A673 (cell line): ENCODE results near the gene UNC13D.

Experiments used
- EZH2 ChIP-seq: fragments of 200-600 bp; sonication (generic); IDR thresholded peaks from 2 replicates; pipeline ENCODE4 v1.6.1; 2017; ENCODE audit warnings: borderline replicate concordance, low read depth, mild to moderate bottlenecking, mixed read lengths, antibody characterized with exemption, low read length; ENCODE audit not compliant: poor library complexity, severe bottlenecking
- TF ChIP-seq, protein P1 (sequence below): fragments of 300-800, 200-600 bp; sonication (generic); conservative IDR thresholded peaks from 2 replicates; pipeline ENCODE4 v1.5.1; 2017; ENCODE audit warnings: low read depth, mild to moderate bottlenecking, antibody characterized with exemption, low read length, moderate library complexity, mixed read lengths

DNA sequence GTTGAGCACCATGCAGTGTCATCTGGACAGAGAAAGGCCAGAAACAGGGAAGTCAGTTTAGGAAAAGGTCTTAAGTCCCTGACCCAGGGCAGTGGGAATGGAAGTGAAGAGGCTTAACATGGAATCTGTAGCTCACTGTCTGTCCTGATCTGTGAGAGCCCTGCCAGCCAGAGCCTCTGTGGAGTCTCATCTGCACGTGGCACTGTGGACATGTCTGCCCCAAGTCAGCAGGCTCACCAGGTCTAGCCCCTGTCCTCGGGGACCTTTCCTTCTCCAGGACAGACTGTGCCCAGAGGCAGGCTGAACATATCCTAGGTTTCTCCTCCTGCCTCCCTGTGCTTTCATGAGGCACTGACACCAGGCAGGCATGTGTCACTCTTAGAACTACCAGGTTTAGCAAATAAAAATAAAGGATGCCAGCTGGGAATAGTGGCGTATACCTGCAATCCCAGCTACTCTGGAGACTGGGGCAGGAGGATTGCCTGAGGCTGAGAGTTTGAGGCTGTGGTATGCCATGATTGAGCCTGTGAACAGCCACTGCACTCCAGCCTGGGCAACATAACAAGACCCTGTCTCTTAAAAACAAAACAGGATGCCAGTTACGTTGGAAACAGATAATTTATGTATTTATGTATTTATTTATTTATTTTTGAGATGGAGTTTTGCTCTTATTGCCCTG, 37.2 kb downstream of the UNC13D start:
- TF ChIP-seq, protein P1, sequence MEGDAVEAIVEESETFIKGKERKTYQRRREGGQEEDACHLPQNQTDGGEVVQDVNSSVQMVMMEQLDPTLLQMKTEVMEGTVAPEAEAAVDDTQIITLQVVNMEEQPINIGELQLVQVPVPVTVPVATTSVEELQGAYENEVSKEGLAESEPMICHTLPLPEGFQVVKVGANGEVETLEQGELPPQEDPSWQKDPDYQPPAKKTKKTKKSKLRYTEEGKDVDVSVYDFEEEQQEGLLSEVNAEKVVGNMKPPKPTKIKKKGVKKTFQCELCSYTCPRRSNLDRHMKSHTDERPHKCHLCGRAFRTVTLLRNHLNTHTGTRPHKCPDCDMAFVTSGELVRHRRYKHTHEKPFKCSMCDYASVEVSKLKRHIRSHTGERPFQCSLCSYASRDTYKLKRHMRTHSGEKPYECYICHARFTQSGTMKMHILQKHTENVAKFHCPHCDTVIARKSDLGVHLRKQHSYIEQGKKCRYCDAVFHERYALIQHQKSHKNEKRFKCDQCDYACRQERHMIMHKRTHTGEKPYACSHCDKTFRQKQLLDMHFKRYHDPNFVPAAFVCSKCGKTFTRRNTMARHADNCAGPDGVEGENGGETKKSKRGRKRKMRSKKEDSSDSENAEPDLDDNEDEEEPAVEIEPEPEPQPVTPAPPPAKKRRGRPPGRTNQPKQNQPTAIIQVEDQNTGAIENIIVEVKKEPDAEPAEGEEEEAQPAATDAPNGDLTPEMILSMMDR = no peak
- TF ChIP-seq EZH2 = no peak
